Measurements from ENCODE around the gene TCF12. TPM values are rescaled to one million over a fixed set of nuclear protein-coding genes. Genes with fewer than 3 reads are reported as not detected.

The TCF12 gene
- total and polyA plus RNA-seq, 2 of the 8 experiments (the other 6 are each of a cell fraction or from before 2014, with no cell fraction given) = 85.8 to 101 TPM

- POLR2A ChIA-PET (ENCODE audit: partially characterized antibody) = interaction anchor here (1.3 kb wide), 1 partner anchor 18 kb away, joined by 4 read pairs; no protein-coding TSS in a partner anchor
- no peak for FAIRE-seq
- no peak for TF ChIP-seq MAX (IDR thresholded peaks at IDR 0.05)
- TF ChIP-seq CTBP2 (IDR thresholded peaks at IDR 0.05; ENCODE audit: borderline replicate concordance, insufficient read depth, insufficient read length, low read length) = no peak
- no peak for TF ChIP-seq CREB1 (IDR thresholded peaks at IDR 0.05)
- TF ChIP-seq PHF8 (conservative IDR thresholded peaks at IDR 0.05; ENCODE audit: low read depth, low read length) = no peak
- no peak for TF ChIP-seq TEAD4 (IDR thresholded peaks at IDR 0.05; ENCODE audit: low read depth, low read length)
- TF ChIP-seq HDAC6 (IDR thresholded peaks at IDR 0.05; ENCODE audit: low read depth, low read length) = no peak
- TF ChIP-seq SIN3A (conservative IDR thresholded peaks at IDR 0.05 in 1 of 2, IDR thresholded peaks at IDR 0.05 in 1 of 2; ENCODE audit: low read depth in 1 of 2, low read length in 2 of 2) = no peak
- TF ChIP-seq SP1 (IDR thresholded peaks at IDR 0.05; ENCODE audit: low read depth, low read length) = no peak
- no peak for TF ChIP-seq RNF2 (IDR thresholded peaks at IDR 0.05; ENCODE audit: borderline replicate concordance, low read depth, low read length, missing control alignments, poor library complexity, severe bottlenecking)
- TF ChIP-seq CBX5 (IDR thresholded peaks at IDR 0.05; ENCODE audit: low read depth, low read length) = no peak
- TF ChIP-seq POLR2A (IDR thresholded peaks at IDR 0.05; ENCODE audit: control extremely low read depth in 1 of 2, low read depth in 2 of 2, low read length in 2 of 2) = no peak
- TF ChIP-seq USF2 (IDR thresholded peaks at IDR 0.05; ENCODE audit: low read length) = no peak
- no peak for TF ChIP-seq SIRT6 (IDR thresholded peaks at IDR 0.05; ENCODE audit: low read length)
- no peak for TF ChIP-seq POLR2AphosphoS5 (IDR thresholded peaks at IDR 0.05; ENCODE audit: low read depth, low read length)
Measured at GRCh38 chr15:56988219-56988618, 69.8 kb downstream of the TCF12 start.

More at GRCh38 chr15:56988219-56988618, 69.8 kb downstream of the TCF12 start:
- Histone ChIP-seq H3K36me3 (ENCODE audit: control insufficient read depth in 2 of 4, insufficient read depth in 4 of 4, low read length in 3 of 4) (peaks cover 0 to under 1% (median 0%) of the 10 kb centered on the region in 4 experiments; a peak in 1 of 8 replicates), H3K23me2 (ENCODE audit: low read depth, low read length) (no peaks in the 10 kb centered on the region; the same call in 1 of the 2 replicates), H2BK120ac (replicated peaks; ENCODE audit: low read depth, low read length) (no peak overlapping the region), H4K5ac (ENCODE audit: insufficient read length, low read depth, low read length) (no peak overlapping the region), H2AFZ (ENCODE audit: low read length) (no peak overlapping the region), H2BK12ac (ENCODE audit: low read depth, low read length) (no peak overlapping the region), H4K8ac (ENCODE audit: extremely low read depth, insufficient read depth, low read length) (no peak overlapping the region), H3K4me2 (ENCODE audit: insufficient read depth in 1 of 2, low read depth in 2 of 2, low read length in 2 of 2) (no peak overlapping the region), H3K27ac (ENCODE audit: low read depth, low read length) (no peak overlapping the region), H4K20me1 (replicated peaks in 1 of 2; ENCODE audit: control insufficient read depth in 1 of 2, insufficient read depth in 2 of 2, low read length in 2 of 2) (peaks cover 2 to 10% of the 10 kb centered on the region in 2 experiments), H3K9ac (replicated peaks in 1 of 4; ENCODE audit: extremely low read depth in 1 of 4, low read depth in 3 of 4, low read length in 3 of 4) (no peak overlapping the region), H3K4me3 (ENCODE audit: extremely low read depth in 1 of 4, insufficient read depth in 2 of 4, low read depth in 3 of 4, low read length in 4 of 4) (no peak overlapping the region), H3K4me1 (replicated peaks in 1 of 4; ENCODE audit: control insufficient read depth in 3 of 4, insufficient read depth in 4 of 4, low read length in 3 of 4) (no peaks in the 10 kb centered on the region; a peak in 2 of 7 replicates), H4K91ac (replicated peaks; ENCODE audit: insufficient read length, low read length) (no peak overlapping the region), H3K56ac (replicated peaks; ENCODE audit: insufficient read length, low read depth, low read length) (no peak overlapping the region), H2BK5ac (ENCODE audit: low read depth, low read length) (no peak overlapping the region), H3K23ac (ENCODE audit: insufficient read length) (no peak overlapping the region), H3K27me3 (replicated peaks in 1 of 4; ENCODE audit: control insufficient read depth in 3 of 4, extremely low read depth in 1 of 4, insufficient read depth in 3 of 4, low read length in 3 of 4) (no peaks in the 10 kb centered on the region), H2BK15ac (ENCODE audit: low read length) (no peak overlapping the region), H3K79me2 (ENCODE audit: control insufficient read depth in 1 of 2, insufficient read depth in 2 of 2, low read length in 2 of 2) (peaks cover 0 to 88% of the 10 kb centered on the region in 2 experiments; a peak in 2 of 4 replicates), H3K79me1 (ENCODE audit: low read depth, low read length) (peaks cover 3% of the 10 kb centered on the region; the same call in 1 of the 2 replicates), H2BK20ac (ENCODE audit: low read length) (no peak overlapping the region), H3K4ac (replicated peaks; ENCODE audit: insufficient read length, low read depth, low read length) (no peak overlapping the region), H3K18ac (ENCODE audit: extremely low read depth, low read length) (no peak overlapping the region), H3K9me3 (ENCODE audit: insufficient read depth in 2 of 2, low read depth in 1 of 2, low read length in 1 of 2) (no peaks in the 10 kb centered on the region), H2AK5ac (ENCODE audit: low read depth, low read length) (no peak overlapping the region), H3K14ac (ENCODE audit: insufficient read length) (no peak overlapping the region)
- CTCF ChIA-PET (ENCODE audit: partially characterized antibody) = no interaction called here
- DNase-seq (ENCODE audit: low read depth in 1 of 2, low spot score in 2 of 2) = no peak
